ENCODE results near the gene ZNF319.

Gene ZNF319

DNA sequence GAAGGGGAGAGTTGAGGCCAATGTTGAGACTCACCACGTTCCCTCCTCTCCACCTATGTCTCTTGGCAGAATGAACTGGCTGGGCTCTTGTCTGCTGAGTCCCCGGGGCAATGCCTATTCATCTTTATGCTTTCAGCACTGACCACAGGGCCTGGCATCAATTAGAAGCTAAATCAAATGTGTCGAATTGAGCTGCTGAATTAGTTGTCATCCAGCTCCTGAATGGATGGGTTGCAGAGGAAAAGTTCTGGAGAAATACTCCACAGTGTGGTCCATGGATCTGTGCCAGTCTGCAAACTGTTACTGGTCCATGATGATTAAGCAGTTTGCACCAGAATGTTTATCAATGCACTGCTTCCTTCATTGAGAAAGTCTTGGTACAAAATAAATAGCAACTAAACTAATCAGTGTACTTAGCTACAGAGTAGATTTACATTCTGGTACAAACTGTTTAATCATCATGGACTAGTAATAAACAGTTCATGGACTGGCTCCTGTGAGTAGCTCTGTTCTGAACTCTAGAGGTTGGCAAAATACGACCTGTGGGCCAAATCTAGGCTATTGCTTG is 34.2 kb downstream of the ZNF319 start:
- no peak for DNase-seq
- intact Hi-C loops (cut with DNase I): no loop called here

DNA sequence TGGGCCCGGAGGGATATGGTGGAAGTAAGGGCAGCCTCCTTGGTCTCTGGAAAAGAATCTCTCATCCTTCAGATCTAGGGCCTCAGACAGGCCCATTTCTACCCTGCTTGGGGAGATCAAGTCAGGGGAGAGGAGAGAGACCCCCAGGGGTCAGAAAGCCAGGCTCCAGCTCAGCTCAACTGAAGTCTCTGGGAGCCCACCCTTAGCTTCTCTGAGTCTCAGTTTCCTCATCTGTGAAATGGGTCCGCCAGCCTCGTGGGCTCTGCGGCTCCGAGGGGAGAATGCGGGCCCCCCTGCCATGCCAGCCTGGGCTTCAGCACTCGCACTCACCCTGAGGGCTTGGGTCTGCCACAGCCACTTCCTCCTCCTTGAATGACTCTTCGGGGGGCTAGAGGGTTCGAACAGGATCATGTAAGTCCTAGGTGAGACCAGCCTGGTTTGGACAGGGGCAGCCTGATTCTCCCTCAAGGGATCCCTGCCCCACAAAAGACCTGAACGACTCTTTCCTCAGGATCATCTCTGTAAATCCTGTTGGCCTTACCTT is 36.2 kb downstream of the ZNF319 start:
- intact Hi-C loops (cut with DNase I): no loop called here
- DNase-seq: no peak

- no peak for DNase-seq
- intact Hi-C loops (cut with DNase I): no loop called here
Measured at GRCh38 chr16:57962756-57963155, 37.7 kb downstream of the ZNF319 start.

DNA sequence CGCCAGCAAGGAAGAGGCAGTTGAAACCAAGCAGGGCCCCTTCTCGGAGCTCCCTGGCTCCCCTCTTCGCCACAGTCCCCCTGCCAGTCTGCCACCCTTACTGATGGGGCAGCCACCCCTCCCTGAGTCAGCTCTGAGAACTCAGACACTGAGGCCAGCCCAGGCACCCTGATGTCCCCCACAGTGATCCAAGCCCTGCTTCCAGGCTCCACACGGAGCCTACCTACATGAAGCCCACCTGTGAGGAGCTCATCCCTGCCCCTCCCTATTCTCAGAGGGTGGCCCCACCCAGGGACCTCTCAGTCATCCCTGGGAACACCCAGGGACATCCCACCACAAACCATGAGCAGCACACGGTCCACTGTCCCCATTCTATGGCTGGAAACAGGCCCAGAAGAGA is 38.4 kb downstream of the ZNF319 start:
- no peak for DNase-seq
- intact Hi-C loops (cut with DNase I): no loop called here

GRCh38 chr16:57961538-57961937 is 38.9 kb downstream of the ZNF319 start:
- DNase-seq: no peak
- intact Hi-C loops (cut with DNase I): no loop called here

- no peak for DNase-seq
- intact Hi-C loops (cut with DNase I): no loop called here
Measured at GRCh38 chr16:57960826-57961472, 39.5 kb downstream of the ZNF319 start.

DNA sequence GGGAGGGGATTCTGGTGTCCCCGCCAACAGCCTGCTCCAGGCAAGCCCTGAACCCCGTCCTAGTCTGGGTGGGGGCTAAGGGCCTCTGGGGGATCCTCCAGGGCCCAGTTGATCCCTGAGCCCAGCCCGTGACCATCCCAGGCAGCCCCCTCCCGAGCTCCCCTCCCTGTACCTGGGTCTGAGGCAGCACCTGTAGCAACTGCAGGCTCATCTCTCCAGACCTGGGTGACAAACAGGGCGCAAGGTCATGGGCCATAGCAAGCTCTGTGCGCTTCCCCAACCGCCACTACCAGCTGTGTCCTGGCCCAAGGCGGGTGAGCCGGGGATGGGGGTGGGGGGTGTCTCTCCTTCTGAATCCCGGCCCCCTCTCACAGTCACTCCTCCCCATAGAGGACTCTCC is 40.2 kb downstream of the ZNF319 start:
- intact Hi-C loops (cut with DNase I): no loop called here
- no peak for DNase-seq

- no peak for DNase-seq
- intact Hi-C loops (cut with DNase I): no loop called here
Measured at GRCh38 chr16:57959804-57960203, 40.7 kb downstream of the ZNF319 start.

DNA sequence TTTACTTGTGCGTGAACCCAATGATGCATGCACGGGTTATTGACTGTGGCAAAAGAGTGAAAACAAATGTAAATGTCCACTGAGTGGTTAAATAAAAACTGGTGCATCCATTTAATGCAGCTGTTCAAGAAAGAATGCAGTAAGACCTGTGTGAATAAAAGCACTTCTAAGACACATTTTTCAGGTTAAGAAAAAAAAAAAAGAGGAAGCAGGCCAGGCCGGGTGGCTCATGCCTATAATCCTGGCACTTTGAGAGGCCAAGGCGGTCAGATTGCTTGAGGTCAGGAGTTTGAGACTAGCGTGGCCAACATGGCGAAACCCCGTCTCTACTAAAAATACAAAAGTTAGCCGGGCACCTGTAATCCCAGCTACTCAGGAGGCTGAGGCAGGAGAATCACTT is 41.4 kb downstream of the ZNF319 start:
- DNase-seq: no peak
- intact Hi-C loops (cut with DNase I): no loop called here

DNA sequence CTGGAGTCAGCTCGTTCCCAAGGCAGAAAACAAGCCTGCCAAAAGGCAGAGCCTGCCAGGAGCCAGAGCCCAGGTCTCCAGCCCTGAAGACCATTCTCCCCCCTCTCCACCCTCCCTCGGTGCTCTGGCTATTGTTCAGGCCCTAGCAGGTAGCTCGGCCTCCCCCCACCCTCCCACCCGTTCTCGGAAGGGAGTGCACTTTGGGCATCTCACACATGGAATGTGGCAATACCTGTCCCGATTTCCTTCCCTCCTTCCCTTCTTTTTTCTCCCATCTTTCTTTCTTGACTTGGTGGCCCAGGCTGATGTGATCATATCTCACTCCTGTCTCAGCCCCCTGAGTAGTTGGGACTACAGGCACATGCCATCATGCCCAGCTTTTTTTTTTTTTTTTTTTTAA is 41.9 kb downstream of the ZNF319 start:
- intact Hi-C loops (cut with DNase I): no loop called here
- DNase-seq: no peak

DNA sequence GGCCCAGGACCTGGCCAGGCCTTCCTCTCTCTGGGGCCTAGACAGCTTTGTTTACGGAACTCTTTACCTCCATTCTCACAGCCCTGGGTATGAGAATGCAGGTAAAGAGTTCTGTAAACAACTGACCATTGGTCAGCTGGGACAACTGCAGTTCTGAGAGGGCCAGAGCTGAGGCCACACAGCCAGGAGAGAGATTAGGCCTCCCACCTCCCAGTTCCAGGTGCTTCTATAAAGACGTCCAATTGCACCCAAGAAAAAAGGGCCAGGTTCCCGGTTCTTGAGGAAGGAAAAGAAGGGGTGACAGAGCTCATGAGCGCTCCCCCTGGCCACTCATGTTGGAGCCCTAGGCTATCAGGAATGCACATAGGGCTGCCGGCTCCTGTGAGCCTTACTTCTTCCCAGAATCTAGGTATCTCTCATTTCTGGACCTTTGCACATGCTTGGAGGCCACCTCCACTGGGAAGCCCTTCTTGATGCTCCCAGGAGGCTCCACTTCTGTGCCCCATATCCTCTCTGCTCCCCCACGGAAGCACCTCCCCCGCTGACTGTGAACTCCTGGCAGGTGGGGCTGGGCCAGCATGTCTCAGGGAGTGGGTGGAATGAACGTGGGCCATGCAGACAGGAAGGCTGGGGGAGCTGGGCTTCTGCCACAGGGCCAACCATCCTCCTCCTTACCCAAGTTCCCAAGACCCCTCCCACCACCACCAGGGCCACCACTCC is 42.6 kb downstream of the ZNF319 start:
- intact Hi-C loops (cut with DNase I): no loop called here
- DNase-seq: peak in 4 of 42 donors; percentile 13 to 58 (median 26)

DNA sequence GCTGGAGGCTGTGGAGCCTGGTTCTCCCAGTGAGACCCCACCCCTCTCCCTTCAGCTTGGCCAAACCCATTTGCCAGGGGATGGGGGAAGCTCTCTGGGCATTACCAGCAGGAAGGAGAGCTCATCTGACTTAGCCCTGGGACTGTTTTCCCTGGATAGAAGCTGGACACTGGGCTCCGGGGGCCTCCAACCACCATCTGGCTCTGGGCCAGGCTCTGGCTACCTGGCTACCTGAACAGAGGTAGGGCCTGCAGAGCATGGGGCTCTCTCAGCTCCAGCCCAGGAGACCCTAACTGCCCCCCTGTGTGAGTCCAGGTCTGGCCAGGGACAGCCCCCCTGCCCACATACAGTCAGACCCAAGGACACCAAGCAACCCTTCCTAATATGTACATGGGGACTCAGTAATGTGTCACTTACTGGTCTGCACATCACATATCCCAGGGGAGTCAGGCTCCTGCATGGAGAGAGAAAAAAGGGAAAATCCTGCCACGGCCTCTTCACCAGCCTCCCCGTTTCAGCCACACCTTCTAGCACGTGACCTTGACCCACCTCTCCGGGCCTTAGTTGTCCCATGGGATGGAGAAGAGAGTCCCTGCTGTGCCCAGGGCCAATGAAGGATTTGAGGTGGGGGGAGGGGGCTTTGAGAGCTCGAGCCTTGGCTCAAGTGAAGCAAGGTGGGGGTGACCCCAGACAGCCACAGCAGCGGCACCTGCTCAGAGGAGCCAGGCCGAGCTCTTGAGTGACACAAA is 43.4 kb downstream of the ZNF319 start:
- intact Hi-C loops (cut with DNase I): no loop called here
- DNase-seq: no peak

DNA sequence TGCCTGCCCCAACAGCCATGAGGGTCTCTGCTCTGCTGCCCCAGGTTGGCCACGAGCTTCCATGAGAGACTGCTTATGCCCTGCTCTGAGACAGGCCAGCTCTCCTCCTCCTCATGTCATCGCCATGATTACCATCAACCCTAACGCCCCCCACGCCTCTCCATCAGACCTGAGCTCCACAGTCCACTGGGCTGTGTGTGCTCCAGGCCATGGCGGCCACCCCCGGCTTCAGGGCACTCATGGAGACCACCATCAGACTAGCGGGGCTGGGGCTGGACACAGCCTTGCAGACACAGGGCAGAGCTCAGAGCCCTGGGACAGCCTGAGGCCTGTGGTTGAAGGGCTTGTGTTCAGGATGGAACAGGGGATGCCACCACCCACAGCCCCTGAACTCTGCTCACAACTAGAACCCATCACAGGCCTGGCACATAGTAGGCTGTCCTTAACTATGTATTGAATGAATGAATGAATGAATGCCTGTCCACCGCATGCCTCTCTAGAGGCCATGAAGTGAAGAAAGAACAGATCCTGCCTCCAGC is 44.1 kb downstream of the ZNF319 start:
- no peak for DNase-seq
- intact Hi-C loops (cut with DNase I): no loop called here

GRCh38 chr16:57955572-57956188 is 44.8 kb downstream of the ZNF319 start:
- intact Hi-C loops (cut with DNase I): no loop called here
- DNase-seq: no peak

DNA sequence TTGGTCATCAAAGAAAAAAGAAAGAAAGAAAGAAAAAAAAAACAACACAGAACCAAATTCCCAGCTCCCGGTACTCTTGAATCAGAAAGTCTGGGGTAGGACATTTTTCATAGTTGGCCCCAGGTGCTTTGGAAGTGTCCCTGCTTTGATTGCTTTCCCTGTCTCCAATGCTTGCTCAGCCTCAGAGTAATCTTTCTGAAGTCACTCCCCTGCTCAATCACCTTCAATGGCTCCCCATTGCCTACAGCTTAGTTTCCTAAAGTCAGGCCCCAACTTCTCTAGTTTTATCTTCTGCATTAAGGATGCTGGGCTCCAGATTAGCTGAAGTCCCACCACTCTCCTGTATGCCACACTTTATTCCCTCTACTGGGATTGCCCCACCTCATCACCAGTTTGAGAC is 46.6 kb downstream of the ZNF319 start:
- no peak for DNase-seq
- intact Hi-C loops (cut with DNase I): no loop called here

DNA sequence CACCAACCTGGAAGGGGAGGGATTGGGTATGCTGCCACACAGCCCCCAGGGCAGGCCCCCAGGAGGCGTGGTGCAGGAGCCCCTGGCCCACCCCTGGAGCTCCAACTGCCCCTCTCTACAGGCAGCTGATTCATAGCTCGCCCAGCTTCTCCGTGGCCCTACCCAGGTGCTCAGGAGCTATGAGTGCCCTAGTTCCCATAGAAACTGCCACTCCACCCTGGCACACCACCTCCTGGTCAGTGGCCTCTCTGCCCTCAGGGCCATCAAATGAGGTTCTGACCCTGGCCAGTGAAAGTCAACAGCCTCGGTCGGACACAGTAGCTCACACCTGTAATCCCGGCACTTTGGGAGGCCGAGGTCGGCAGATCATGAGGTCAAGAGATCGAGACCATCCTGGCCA is 47.6 kb downstream of the ZNF319 start:
- intact Hi-C loops (cut with DNase I): no loop called here
- DNase-seq: no peak

- DNase-seq: no peak
- intact Hi-C loops (cut with DNase I): no loop called here
Measured at GRCh38 chr16:57951204-57951960, 49.1 kb downstream of the ZNF319 start.

GRCh38 chr16:57950382-57950781 is 50.1 kb downstream of the ZNF319 start:
- intact Hi-C loops (cut with DNase I): no loop called here
- no peak for DNase-seq

Data from head of caudate nucleus (tissue), 42 donors.